H1 (cell line): ENCODE results near the gene TBC1D22A. TPM values are rescaled to one million over a fixed set of nuclear protein-coding genes. Genes with fewer than 3 reads are reported as not detected.

Experiments used
- CTCF ChIA-PET: fragments of 300-600 bp; sonication (Branson Sonifier 250); formaldehyde crosslinking; loops from one replicate; lab custom pipeline; 2021; ENCODE audit not compliant: partially characterized antibody; lab: Charles Lee
- POLR2A ChIA-PET: fragments of 300-600 bp; sonication (Branson Sonifier 250); formaldehyde crosslinking; loops from one replicate; lab custom pipeline; 2021; ENCODE audit warnings: inconsistent platforms; ENCODE audit not compliant: partially characterized antibody; lab: Charles Lee
- DNase-seq, 2 experiments: peaks; one replicate each; pipeline versions ENCODE4 v3.0.0 to v3.0.0-alpha.2; 2010 to 2022; ENCODE audit warnings: low spot score in 2 of 2, low read depth in 1 of 2, mixed read lengths in 1 of 2
- FAIRE-seq: peaks from 2 replicates; lab custom pipeline; 2011; peaks lifted over from hg19 to GRCh38; lab: Jason Lieb, UNC
- H2AFZ ChIP-seq: 2 replicates; pipeline ENCODE4 v1.8.1; 2012; ENCODE audit warnings: low read length, inconsistent platforms
- H2AK5ac ChIP-seq: 2 replicates; pipeline ENCODE4 v1.6.1; 2013; ENCODE audit warnings: low read depth, low read length
- H2BK120ac ChIP-seq: replicated peaks from 2 replicates; pipeline ENCODE3; 2013; ENCODE audit warnings: low read depth, low read length, inconsistent platforms
- H2BK12ac ChIP-seq: 2 replicates; pipeline ENCODE4 v1.6.1; 2013; ENCODE audit warnings: low read depth, low read length
- H2BK15ac ChIP-seq: 2 replicates; pipeline ENCODE4 v1.6.1; 2013; ENCODE audit warnings: low read length
- H2BK20ac ChIP-seq: 2 replicates; pipeline ENCODE4 v1.6.1; 2013; ENCODE audit warnings: low read length
- H2BK5ac ChIP-seq: 2 replicates; pipeline ENCODE4 v1.6.1; 2013; ENCODE audit warnings: low read depth, low read length
- H3K14ac ChIP-seq: 2 replicates; pipeline ENCODE4 v1.6.1; 2013; ENCODE audit warnings: inconsistent platforms; ENCODE audit not compliant: insufficient read length
- H3K18ac ChIP-seq: 2 replicates; pipeline ENCODE4 v1.6.1; 2013; ENCODE audit warnings: low read length; ENCODE audit errors: extremely low read depth
- H3K23ac ChIP-seq: 2 replicates; pipeline ENCODE4 v1.6.1; 2013; ENCODE audit warnings: inconsistent platforms; ENCODE audit not compliant: insufficient read length
- H3K23me2 ChIP-seq: 2 replicates; pipeline ENCODE4 v1.6.1; 2013; ENCODE audit warnings: low read depth, low read length
- H3K27ac ChIP-seq: 2 replicates; pipeline ENCODE4 v1.6.1; 2011; ENCODE audit warnings: low read depth, low read length, inconsistent platforms
- H3K27me3 ChIP-seq, 4 experiments: replicated peaks in 1 of 4; 1 replicate in 1 of 4; 2 replicates in 3 of 4; pipeline versions ENCODE4 v1.6.1 to v1.8.1; 2011 to 2013; ENCODE audit warnings: low read length in 3 of 4, mild to moderate bottlenecking in 3 of 4, inconsistent platforms in 2 of 4, mixed read lengths in 2 of 4, moderate library complexity in 1 of 4; ENCODE audit not compliant: control insufficient read depth in 3 of 4, insufficient read depth in 3 of 4; ENCODE audit errors: extremely low read depth in 1 of 4
- H3K36me3 ChIP-seq, 4 experiments: 2 replicates each; pipeline versions ENCODE4 v1.6.1 to v1.8.1; 2011 to 2013; ENCODE audit warnings: mild to moderate bottlenecking in 4 of 4, low read length in 3 of 4, moderate library complexity in 2 of 4, control low read depth in 1 of 4, inconsistent platforms in 1 of 4; ENCODE audit not compliant: insufficient read depth in 4 of 4, control insufficient read depth in 2 of 4
- H3K4ac ChIP-seq: replicated peaks from 2 replicates; pipeline ENCODE3; 2013; ENCODE audit warnings: low read length, low read depth, mixed read lengths, inconsistent platforms; ENCODE audit not compliant: insufficient read length
- H3K4me1 ChIP-seq, 4 experiments: replicated peaks in 1 of 4; 1 replicate in 1 of 4; 2 replicates in 3 of 4; pipeline versions ENCODE4 v1.6.1 to v1.8.1; 2011 to 2013; ENCODE audit warnings: low read length in 3 of 4, inconsistent platforms in 2 of 4, mixed read lengths in 1 of 4; ENCODE audit not compliant: insufficient read depth in 4 of 4, control insufficient read depth in 3 of 4
- H3K4me2 ChIP-seq, 2 experiments: 2 replicates each; pipeline versions ENCODE4 v1.6.1 to v1.8.1; 2011 to 2013; ENCODE audit warnings: low read depth in 2 of 2, low read length in 2 of 2, control low read depth in 1 of 2, inconsistent platforms in 1 of 2, mild to moderate bottlenecking in 1 of 2; ENCODE audit not compliant: insufficient read depth in 1 of 2
- H3K4me3 ChIP-seq, 4 experiments: fragments of 200-600, 300-600 bp in 1 of 4; sonication (generic), shearing (Covaris generic), sonication (Bioruptor Twin) in 1 of 4; 2 replicates each; pipeline versions ENCODE4 v1.5.1 to v1.8.1; 2011 to 2016; ENCODE audit warnings: low read length in 4 of 4, low read depth in 3 of 4, control low read depth in 2 of 4, inconsistent platforms in 2 of 4, mild to moderate bottlenecking in 2 of 4, mixed read lengths in 1 of 4, moderate library complexity in 1 of 4; ENCODE audit not compliant: insufficient read depth in 2 of 4; ENCODE audit errors: extremely low read depth in 1 of 4
- H3K56ac ChIP-seq: replicated peaks from 2 replicates; pipeline ENCODE3; 2013; ENCODE audit warnings: low read depth, mild to moderate bottlenecking, mixed read lengths, low read length, inconsistent platforms; ENCODE audit not compliant: insufficient read length
- H3K79me1 ChIP-seq: 2 replicates; pipeline ENCODE4 v1.6.1; 2013; ENCODE audit warnings: low read depth, low read length, control low read depth
- H3K79me2 ChIP-seq, 2 experiments: 2 replicates each; pipeline versions ENCODE4 v1.6.1 to v1.8.1; 2012 to 2013; ENCODE audit warnings: low read length in 2 of 2, mild to moderate bottlenecking in 2 of 2, inconsistent platforms in 1 of 2; ENCODE audit not compliant: insufficient read depth in 2 of 2, control insufficient read depth in 1 of 2
- H3K9ac ChIP-seq, 4 experiments: replicated peaks in 1 of 4; 1 replicate in 1 of 4; 2 replicates in 3 of 4; pipeline versions ENCODE4 v1.6.1 to v1.8.1; 2011 to 2013; ENCODE audit warnings: low read depth in 3 of 4, low read length in 3 of 4, control low read depth in 2 of 4, mild to moderate bottlenecking in 2 of 4, moderate library complexity in 2 of 4, inconsistent platforms in 1 of 4; ENCODE audit errors: extremely low read depth in 1 of 4
- H3K9me3 ChIP-seq, 2 experiments: 2 replicates each; pipeline versions ENCODE4 v1.6.1 to v1.8.1; 2012 to 2013; ENCODE audit warnings: mild to moderate bottlenecking in 2 of 2, moderate library complexity in 2 of 2, control low read depth in 1 of 2, inconsistent platforms in 1 of 2, low read depth in 1 of 2, low read length in 1 of 2, mixed read lengths in 1 of 2; ENCODE audit not compliant: insufficient read depth in 2 of 2
- H4K20me1 ChIP-seq, 2 experiments: replicated peaks in 1 of 2; 2 replicates each; pipeline versions ENCODE3 to v1.8.1; 2011 to 2013; ENCODE audit warnings: inconsistent platforms in 2 of 2, low read length in 2 of 2, mild to moderate bottlenecking in 1 of 2; ENCODE audit not compliant: insufficient read depth in 2 of 2, control insufficient read depth in 1 of 2
- H4K5ac ChIP-seq: 2 replicates; pipeline ENCODE4 v1.6.1; 2013; ENCODE audit warnings: low read length, low read depth, mixed read lengths, inconsistent platforms; ENCODE audit not compliant: insufficient read length
- H4K8ac ChIP-seq: 2 replicates; pipeline ENCODE4 v1.8.0; 2013; ENCODE audit warnings: mild to moderate bottlenecking, moderate library complexity, low read length, inconsistent platforms; ENCODE audit not compliant: insufficient read depth; ENCODE audit errors: extremely low read depth
- H4K91ac ChIP-seq: replicated peaks from 2 replicates; pipeline ENCODE3; 2013; ENCODE audit warnings: low read length, mixed read lengths, inconsistent platforms; ENCODE audit not compliant: insufficient read length
- EGR1 ChIP-seq: IDR thresholded peaks from 2 replicates; pipeline ENCODE4 v1.6.1; 2011; ENCODE audit warnings: low read depth, low read length, borderline replicate concordance
- GABPA ChIP-seq: IDR thresholded peaks from 2 replicates; pipeline ENCODE4 v1.6.1; 2011; ENCODE audit warnings: mild to moderate bottlenecking, low read length, moderate library complexity, borderline replicate concordance; ENCODE audit not compliant: insufficient read depth
- KDM1A ChIP-seq: fragments of 200-600, 300-600 bp; sonication (generic); IDR thresholded peaks from 2 replicates; pipeline ENCODE4 v1.7.1; 2016; ENCODE audit warnings: mild to moderate bottlenecking, low read length, borderline replicate concordance
- RBBP5 ChIP-seq: IDR thresholded peaks from 2 replicates; pipeline ENCODE4 v1.7.1; 2012; ENCODE audit warnings: low read depth, mild to moderate bottlenecking, inconsistent platforms, low read length, moderate library complexity, borderline replicate concordance
- ZNF274 ChIP-seq: IDR thresholded peaks from 2 replicates; pipeline ENCODE4 v1.7.0; 2012; ENCODE audit warnings: low read length, borderline replicate concordance; ENCODE audit errors: extremely low read depth
- WGBS, 2 experiments: shearing (Covaris generic) in 1 of 2; methylation state at CpG; one replicate each; pipeline versions ENCODE4 v1.1.6 to v1.1.7; 2013 to 2015; ENCODE audit warnings: low lambda C conversion rate in 2 of 2, mixed read lengths in 2 of 2, inconsistent platforms in 1 of 2, low coverage in 1 of 2, missing lambda C conversion rate in 1 of 2; ENCODE audit not compliant: insufficient replicate concordance in 2 of 2, insufficient coverage in 1 of 2, insufficient read length in 1 of 2; ENCODE audit errors: extremely low coverage in 1 of 2, missing lambda C conversion rate in 1 of 2; 5-methylcytosine and 5-hydroxymethylcytosine counted together
- polyA plus RNA-seq, 7 experiments: library from polyadenylated mRNA; depleted of rRNA in 3 of 7; stranded (reverse) in 5 of 7; unstranded in 2 of 7; fragments of >200 nt in 5 of 7; fragments of 200-250 nt in 2 of 7; gene quantifications; 1 replicate in 5 of 7; 2 replicates in 1 of 7; 4 replicates in 1 of 7; pipeline versions ENCODE4 v1.2.1 to v1.2.3, GENCODE V29; 2011 to 2013; ENCODE audit warnings: missing spikeins in 2 of 7, mixed read lengths in 2 of 7
- total RNA-seq: library from RNA; stranded (reverse); fragmentation: NEBNext Ultra II Directional; extraction: Animal tissue kit (Norgen Biotek cat#: 25700); gene quantifications from 2 replicates; pipeline ENCODE4 v1.2.1, GENCODE V29; 2021
- TF ChIP-seq, protein P1 (sequence below): IDR thresholded peaks from 2 replicates; pipeline ENCODE4 v1.6.1; 2012; ENCODE audit warnings: low read length, inconsistent platforms
- TF ChIP-seq, protein P2 (sequence below), 3 experiments: IDR thresholded peaks; 1 replicate in 2 of 3; 2 replicates in 1 of 3; pipeline versions ENCODE4 v1.5.1 to v1.6.1; 2011; ENCODE audit warnings: low read length in 3 of 3, mild to moderate bottlenecking in 3 of 3, inconsistent platforms in 2 of 3, low read depth in 1 of 3, moderate library complexity in 1 of 3; ENCODE audit not compliant: insufficient read depth in 1 of 3; ENCODE audit errors: control extremely low read depth in 1 of 3

Gene TBC1D22A
- total and polyA plus RNA-seq, 2 of the 8 experiments (the other 6 are each of a cell fraction or from before 2014, with no cell fraction given), result 11.9 to 18.4 TPM

DNA sequence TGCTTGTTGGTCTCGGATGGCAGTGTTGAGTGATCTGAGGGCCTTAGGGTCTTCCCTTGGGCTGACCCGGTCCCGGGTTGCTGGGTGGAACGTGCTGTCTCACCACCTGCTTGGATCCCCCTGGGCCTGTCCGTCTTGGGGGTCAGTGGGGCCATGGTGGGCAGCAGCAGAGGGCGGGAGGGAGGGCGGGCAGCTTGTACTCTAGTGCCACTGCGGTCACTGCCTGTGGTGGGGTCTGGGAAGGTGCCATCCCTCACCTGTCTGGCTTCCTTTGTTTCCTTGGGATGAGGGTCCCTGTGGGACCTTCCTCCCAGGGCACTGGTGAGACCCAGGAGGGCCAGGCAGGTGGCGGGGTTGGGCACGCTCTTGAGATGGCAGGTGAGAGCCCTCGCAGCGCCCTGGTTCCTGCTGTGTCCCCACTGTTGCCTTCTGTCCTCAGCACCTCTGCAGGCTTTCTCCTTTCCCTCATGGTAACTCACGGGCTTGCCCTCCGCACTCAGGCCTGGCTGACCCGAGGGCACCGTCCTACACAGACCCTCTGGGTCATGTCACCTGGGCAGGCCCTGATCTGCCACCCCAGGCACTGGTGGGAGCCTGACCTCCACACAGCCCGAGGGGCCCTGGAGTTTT is 34.2 kb downstream of the TBC1D22A start:
- Histone ChIP-seq H2BK5ac (peak overlapping the region; percentile 19; the same call in 1 of the 2 replicates), H2BK20ac (no peak overlapping the region), H3K4me1 (no peaks in the 10 kb centered on the region; a peak in 1 of 7 replicates), H4K20me1 (peaks cover 0 to 8% of the 10 kb centered on the region in 2 experiments), H3K23me2 (no peaks in the 10 kb centered on the region), H2AK5ac (no peak overlapping the region), H3K27ac (no peak overlapping the region), H4K91ac (no peak overlapping the region), H3K79me1 (peaks cover 3% of the 10 kb centered on the region; the same call in 1 of the 2 replicates), H3K14ac (no peak overlapping the region), H3K4me3 (no peak overlapping the region), H3K79me2 (no peaks in the 10 kb centered on the region), H3K4ac (no peak overlapping the region), H2BK15ac (no peak overlapping the region), H3K9me3 (no peaks in the 10 kb centered on the region), H3K18ac (no peak overlapping the region), H3K36me3 (peaks cover 0 to 8% (median 2%) of the 10 kb centered on the region in 4 experiments; a peak in 3 of 8 replicates), H4K5ac (no peak overlapping the region), H3K23ac (no peak overlapping the region), H2BK12ac (no peak overlapping the region), H2BK120ac (no peak overlapping the region), H2AFZ (no peak overlapping the region), H3K4me2 (no peak overlapping the region), H3K9ac (no peak overlapping the region), H4K8ac (0 out of 2 replicates have a peak overlapping the region, but pooled peaks have one; percentile 38), H3K27me3 (no peaks in the 10 kb centered on the region), H3K56ac (no peak overlapping the region)
- FAIRE-seq, result no peak
- WGBS, 2 experiments, result 85% methylated on average over 14 of the region's 17 CpGs; no CpG with 5 or more reads in 1 of the 2 experiments
- DNase-seq, result no peak
- POLR2A ChIA-PET, result interaction anchor here (2.0 kb wide), 1 partner anchor 34 kb away, joined by 10 read pairs; the partner anchor contains the start of gene TBC1D22A
- CTCF ChIA-PET, result interaction anchor here (1.0 to 3.3 kb wide), 7 partner anchors 11 to 38 kb away, joined by 3 to 25 read pairs (median 9); no protein-coding TSS in a partner anchor
- TF ChIP-seq RBBP5 (no peak), ZNF274 (no peak), KDM1A (no peak), EGR1 (no peak), GABPA (no peak)
- TF ChIP-seq, protein P1, sequence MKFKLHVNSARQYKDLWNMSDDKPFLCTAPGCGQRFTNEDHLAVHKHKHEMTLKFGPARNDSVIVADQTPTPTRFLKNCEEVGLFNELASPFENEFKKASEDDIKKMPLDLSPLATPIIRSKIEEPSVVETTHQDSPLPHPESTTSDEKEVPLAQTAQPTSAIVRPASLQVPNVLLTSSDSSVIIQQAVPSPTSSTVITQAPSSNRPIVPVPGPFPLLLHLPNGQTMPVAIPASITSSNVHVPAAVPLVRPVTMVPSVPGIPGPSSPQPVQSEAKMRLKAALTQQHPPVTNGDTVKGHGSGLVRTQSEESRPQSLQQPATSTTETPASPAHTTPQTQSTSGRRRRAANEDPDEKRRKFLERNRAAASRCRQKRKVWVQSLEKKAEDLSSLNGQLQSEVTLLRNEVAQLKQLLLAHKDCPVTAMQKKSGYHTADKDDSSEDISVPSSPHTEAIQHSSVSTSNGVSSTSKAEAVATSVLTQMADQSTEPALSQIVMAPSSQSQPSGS, result no peak
- TF ChIP-seq, protein P2, sequence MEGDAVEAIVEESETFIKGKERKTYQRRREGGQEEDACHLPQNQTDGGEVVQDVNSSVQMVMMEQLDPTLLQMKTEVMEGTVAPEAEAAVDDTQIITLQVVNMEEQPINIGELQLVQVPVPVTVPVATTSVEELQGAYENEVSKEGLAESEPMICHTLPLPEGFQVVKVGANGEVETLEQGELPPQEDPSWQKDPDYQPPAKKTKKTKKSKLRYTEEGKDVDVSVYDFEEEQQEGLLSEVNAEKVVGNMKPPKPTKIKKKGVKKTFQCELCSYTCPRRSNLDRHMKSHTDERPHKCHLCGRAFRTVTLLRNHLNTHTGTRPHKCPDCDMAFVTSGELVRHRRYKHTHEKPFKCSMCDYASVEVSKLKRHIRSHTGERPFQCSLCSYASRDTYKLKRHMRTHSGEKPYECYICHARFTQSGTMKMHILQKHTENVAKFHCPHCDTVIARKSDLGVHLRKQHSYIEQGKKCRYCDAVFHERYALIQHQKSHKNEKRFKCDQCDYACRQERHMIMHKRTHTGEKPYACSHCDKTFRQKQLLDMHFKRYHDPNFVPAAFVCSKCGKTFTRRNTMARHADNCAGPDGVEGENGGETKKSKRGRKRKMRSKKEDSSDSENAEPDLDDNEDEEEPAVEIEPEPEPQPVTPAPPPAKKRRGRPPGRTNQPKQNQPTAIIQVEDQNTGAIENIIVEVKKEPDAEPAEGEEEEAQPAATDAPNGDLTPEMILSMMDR (IDR thresholded peaks at IDR 0.05; ENCODE audit: control extremely low read depth in 1 of 3, insufficient read depth in 1 of 3, low read depth in 1 of 3, low read length in 3 of 3), result no peak
